ENCODE measurements around the gene MRPL37.
A peak's percentile ranks its signal among the peaks of the same experiment; 100 is the strongest.

MRPL37 gene

GRCh38 chr1:54252371-54252936 lies 52.5 kb downstream of the MRPL37 start:
- CTCF ChIA-PET = interaction anchor here (0.8 to 3.2 kb wide), 5 partner anchors 11 to 237 kb away, joined by 3 to 10 read pairs (median 5); no protein-coding TSS in a partner anchor
- TF ChIP-seq CTCF (IDR thresholded peaks at IDR 0.05; ENCODE audit: insufficient read depth, low read length, missing control alignments) = no peak
- no peak for DNase-seq (ENCODE audit: low read depth, low spot score)
- POLR2A ChIA-PET = interaction anchor here (1.6 kb wide), 1 partner anchor 134 kb away, joined by 4 read pairs; no protein-coding TSS in a partner anchor
- no peak overlapping the region for H3K4me3 ChIP-seq (ENCODE audit: low read depth, low read length)

GRCh38 chr1:54253480-54253879 lies 53.5 kb downstream of the MRPL37 start:
- ChIA-PET CTCF (interaction anchor here (0.8 to 3.2 kb wide), 4 partner anchors 10 to 236 kb away, joined by 4 to 10 read pairs (median 6); no protein-coding TSS in a partner anchor), POLR2A (interaction anchor here (1.3 to 1.6 kb wide), 2 partner anchors 14 to 135 kb away, joined by 4 read pairs; no protein-coding TSS in a partner anchor)
- no peak for TF ChIP-seq CTCF (IDR thresholded peaks at IDR 0.05; ENCODE audit: insufficient read depth, low read length, missing control alignments)
- peak; percentile 83 for DNase-seq (ENCODE audit: low read depth, low spot score)
- no peak overlapping the region for H3K4me3 ChIP-seq (ENCODE audit: low read depth, low read length)

GRCh38 chr1:54254055-54254454 lies 54.1 kb downstream of the MRPL37 start:
- TF ChIP-seq CTCF (IDR thresholded peaks at IDR 0.05; ENCODE audit: insufficient read depth, low read length, missing control alignments) = no peak
- DNase-seq (ENCODE audit: low read depth, low spot score) = no peak
- POLR2A ChIA-PET = interaction anchor here (0.5 to 1.6 kb wide), 3 partner anchors 14 to 135 kb away, joined by 3 to 4 read pairs (median 4); no protein-coding TSS in a partner anchor
- CTCF ChIA-PET = interaction anchor here (0.5 to 3.2 kb wide), 3 partner anchors 19 to 235 kb away, joined by 3 to 10 read pairs (median 4); no protein-coding TSS in a partner anchor
- H3K4me3 ChIP-seq (ENCODE audit: low read depth, low read length) = no peak overlapping the region

GRCh38 chr1:54255026-54255702 lies 55.2 kb downstream of the MRPL37 start:
- no peak for DNase-seq (ENCODE audit: low read depth, low spot score)
- ChIA-PET POLR2A (no interaction called here), CTCF (interaction anchor here (0.7 to 1.7 kb wide), 5 partner anchors 12 to 234 kb away, joined by 3 to 7 read pairs (median 4); no protein-coding TSS in a partner anchor)
- no peak for TF ChIP-seq CTCF (IDR thresholded peaks at IDR 0.05; ENCODE audit: insufficient read depth, low read length, missing control alignments)
- no peak overlapping the region for H3K4me3 ChIP-seq (ENCODE audit: low read depth, low read length)

GRCh38 chr1:54256522-54257345 lies 56.8 kb downstream of the MRPL37 start:
- no peak for DNase-seq (ENCODE audit: low read depth, low spot score)
- ChIA-PET CTCF (no interaction called here), POLR2A (no interaction called here)
- no peak for TF ChIP-seq CTCF (IDR thresholded peaks at IDR 0.05; ENCODE audit: insufficient read depth, low read length, missing control alignments)
- no peak overlapping the region for H3K4me3 ChIP-seq (ENCODE audit: low read depth, low read length)

GRCh38 chr1:54257346-54257620 lies 57.3 kb downstream of the MRPL37 start:
- no peak overlapping the region for H3K4me3 ChIP-seq (ENCODE audit: low read depth, low read length)
- ChIA-PET CTCF (no interaction called here), POLR2A (no interaction called here)
- no peak for DNase-seq (ENCODE audit: low read depth, low spot score)
- TF ChIP-seq CTCF (IDR thresholded peaks at IDR 0.05; ENCODE audit: insufficient read depth, low read length, missing control alignments) = no peak
